T1000 (cell line): ENCODE data around the gene KLHL4.
"Not testable (repeated sequence)": the region's sequence is repeated elsewhere in the genome, so short reads cannot be mapped to it uniquely, and the experiment has no call there.

Experiments
- DNase-seq: peaks from one replicate; lab custom pipeline; 2025; ENCODE audit warnings: mixed read lengths; lab: John Stamatoyannopoulos, UW

KLHL4 gene

GRCh38 chrX:87517571-87518141 is at the start of gene KLHL4:
KLHL4 (plus strand) TSS chrX:87517802; CDS start chrX:87517894, 92 bp downstream.
- no peak for DNase-seq

- DNase-seq = no peak
Measured at GRCh38 chrX:87468941-87469340, 48.7 kb upstream of the KLHL4 start.

- no peak for DNase-seq
Measured at GRCh38 chrX:87475793-87476192, 41.8 kb upstream of the KLHL4 start.

GRCh38 chrX:87478703-87479102 is 38.9 kb upstream of the KLHL4 start:
- not testable (repeated sequence) for DNase-seq

- no peak for DNase-seq
Measured at GRCh38 chrX:87489071-87489470, 28.5 kb upstream of the KLHL4 start.

GRCh38 chrX:87515836-87516235 is 1.8 kb upstream of the KLHL4 start:
- DNase-seq = no peak

- no peak for DNase-seq
Measured at GRCh38 chrX:87516717-87517121, 883 bp upstream of the KLHL4 start.

- DNase-seq = no peak
Measured at GRCh38 chrX:87518504-87518903, 902 bp downstream of the KLHL4 start.

GRCh38 chrX:87525771-87526229 is 8.2 kb downstream of the KLHL4 start:
- DNase-seq = no peak

GRCh38 chrX:87526281-87526680 is 8.7 kb downstream of the KLHL4 start:
- DNase-seq = no peak

GRCh38 chrX:87528487-87528886 is 10.9 kb downstream of the KLHL4 start:
- no peak for DNase-seq

- no peak for DNase-seq
Measured at GRCh38 chrX:87571964-87572363, 54.4 kb downstream of the KLHL4 start.

GRCh38 chrX:87572901-87573300 is 55.3 kb downstream of the KLHL4 start:
- DNase-seq = no peak

- no peak for DNase-seq
Measured at GRCh38 chrX:87578978-87579377, 61.4 kb downstream of the KLHL4 start.

- no peak for DNase-seq
Measured at GRCh38 chrX:87580862-87581261, 63.3 kb downstream of the KLHL4 start.

GRCh38 chrX:87582453-87582852 is 64.9 kb downstream of the KLHL4 start:
- no peak for DNase-seq

- DNase-seq = no peak
Measured at GRCh38 chrX:87583679-87584078, 66.1 kb downstream of the KLHL4 start.

- DNase-seq = no peak
Measured at GRCh38 chrX:87616371-87616770, 98.8 kb downstream of the KLHL4 start.

GRCh38 chrX:87621697-87622096 is 104.1 kb downstream of the KLHL4 start:
- DNase-seq = no peak

GRCh38 chrX:87626996-87627395 is 109.4 kb downstream of the KLHL4 start:
- DNase-seq = no peak

- no peak for DNase-seq
Measured at GRCh38 chrX:87634361-87634760, 116.8 kb downstream of the KLHL4 start.

- DNase-seq = no peak
Measured at GRCh38 chrX:87636533-87636932, 118.9 kb downstream of the KLHL4 start.

- not testable (repeated sequence) for DNase-seq
Measured at GRCh38 chrX:87641439-87641838, 123.8 kb downstream of the KLHL4 start.

GRCh38 chrX:87661761-87662160 is 144.2 kb downstream of the KLHL4 start:
- DNase-seq = no peak
